ENCODE data around the gene RILP. TPM values are rescaled to one million over a fixed set of nuclear protein-coding genes. Genes with fewer than 3 reads are reported as not detected.

The RILP gene
- total RNA-seq, 4 donors from 2014 or later: 1.5 to 13.3 (median 8.5) TPM

DNA sequence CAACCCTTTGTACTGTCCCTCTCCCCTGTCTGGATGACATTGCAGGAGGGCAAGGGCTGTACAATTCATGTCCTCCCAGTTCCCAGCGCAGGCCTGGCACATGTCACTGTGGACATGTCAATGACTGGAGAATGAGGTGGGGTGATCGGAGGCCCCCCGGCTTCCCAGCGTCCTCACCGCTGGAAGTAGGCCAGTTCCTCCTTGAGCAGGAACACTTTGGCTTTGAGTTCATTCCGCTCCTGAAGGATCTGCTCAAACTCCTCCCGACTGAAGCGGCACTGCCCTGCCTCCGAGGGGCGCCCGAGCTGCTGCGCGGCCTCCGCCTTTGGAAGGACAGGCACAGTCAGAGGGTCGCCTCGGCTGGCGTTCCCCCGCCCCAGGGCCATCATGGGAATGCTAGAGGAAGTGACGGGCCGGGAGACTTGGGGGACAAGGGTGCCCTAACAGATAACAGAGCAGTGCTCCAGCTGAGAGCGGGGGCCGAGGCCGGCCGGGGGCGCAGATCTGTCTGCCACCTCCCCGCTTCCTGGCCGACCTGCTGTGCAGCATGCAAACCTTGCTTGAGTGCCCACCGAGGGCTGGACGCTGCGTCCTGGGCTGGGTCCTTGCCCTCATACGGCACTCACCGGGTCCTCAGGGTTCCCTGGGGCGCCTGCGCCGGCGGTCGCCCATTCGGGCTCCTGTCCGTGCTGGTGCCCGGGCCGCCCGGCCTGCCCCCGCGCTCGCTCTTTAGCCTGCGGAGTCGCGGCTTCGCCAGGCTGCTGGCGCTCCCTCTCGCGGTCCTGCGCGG, 1.3 kb downstream of the RILP start:
- DNase-seq: no peak
- Histone ChIP-seq H3K27me3 (no peaks in the 10 kb centered on the region), H3K4me3 (peak overlapping the region; percentile 46 to 73), H3K9me3 (no peaks in the 10 kb centered on the region), H3K36me3 (no peaks in the 10 kb centered on the region), H3K27ac (peak overlapping the region; percentile 86 to 87), H3K4me1 (peaks cover 0 to 18% of the 10 kb centered on the region in 2 donors)
- intact Hi-C loops (cut with DNase I; ENCODE audit: low total_unique reads): loop anchor here (5.0 kb wide), 1 partner anchor 66 kb away; no protein-coding TSS in a partner anchor
- no peak for TF ChIP-seq POLR2A (IDR thresholded peaks at IDR 0.05)
- TF ChIP-seq, protein P1, sequence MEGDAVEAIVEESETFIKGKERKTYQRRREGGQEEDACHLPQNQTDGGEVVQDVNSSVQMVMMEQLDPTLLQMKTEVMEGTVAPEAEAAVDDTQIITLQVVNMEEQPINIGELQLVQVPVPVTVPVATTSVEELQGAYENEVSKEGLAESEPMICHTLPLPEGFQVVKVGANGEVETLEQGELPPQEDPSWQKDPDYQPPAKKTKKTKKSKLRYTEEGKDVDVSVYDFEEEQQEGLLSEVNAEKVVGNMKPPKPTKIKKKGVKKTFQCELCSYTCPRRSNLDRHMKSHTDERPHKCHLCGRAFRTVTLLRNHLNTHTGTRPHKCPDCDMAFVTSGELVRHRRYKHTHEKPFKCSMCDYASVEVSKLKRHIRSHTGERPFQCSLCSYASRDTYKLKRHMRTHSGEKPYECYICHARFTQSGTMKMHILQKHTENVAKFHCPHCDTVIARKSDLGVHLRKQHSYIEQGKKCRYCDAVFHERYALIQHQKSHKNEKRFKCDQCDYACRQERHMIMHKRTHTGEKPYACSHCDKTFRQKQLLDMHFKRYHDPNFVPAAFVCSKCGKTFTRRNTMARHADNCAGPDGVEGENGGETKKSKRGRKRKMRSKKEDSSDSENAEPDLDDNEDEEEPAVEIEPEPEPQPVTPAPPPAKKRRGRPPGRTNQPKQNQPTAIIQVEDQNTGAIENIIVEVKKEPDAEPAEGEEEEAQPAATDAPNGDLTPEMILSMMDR (IDR thresholded peaks at IDR 0.05): peak in 1 of 4 experiments; percentile 98

- no peaks in the 10 kb centered on the region for H3K9me3 ChIP-seq
- TF ChIP-seq, protein P1 (IDR thresholded peaks at IDR 0.05): no peak
- no peak for TF ChIP-seq POLR2A (IDR thresholded peaks at IDR 0.05)
- peak overlapping the region; percentile 86 to 87 for H3K27ac ChIP-seq
- DNase-seq: no peak
- peaks cover 0 to 20% of the 10 kb centered on the region in 2 donors for H3K4me1 ChIP-seq
- no peaks in the 10 kb centered on the region for H3K36me3 ChIP-seq
- H3K4me3 ChIP-seq: no peak overlapping the region
- intact Hi-C loops (cut with DNase I; ENCODE audit: low total_unique reads): loop anchor here (5.0 kb wide), 1 partner anchor 65 kb away; no protein-coding TSS in a partner anchor
- no peaks in the 10 kb centered on the region for H3K27me3 ChIP-seq
Measured at GRCh38 chr17:1647802-1648171, 1.9 kb downstream of the RILP start.

- Histone ChIP-seq H3K4me3 (no peak overlapping the region), H3K27ac (peak overlapping the region; percentile 56 to 75)
Measured at GRCh38 chr17:1646199-1646875, 3.3 kb downstream of the RILP start.

GRCh38 chr17:1645207-1646171, 4.2 kb downstream of the RILP start, which contains the start of gene SCARF1:
Gene SCARF1, minus strand, starts transcription at chr17:1645732. Its CDS starts 35 bp downstream, at chr17:1645697.
- Histone ChIP-seq H3K4me1 (peaks cover 0 to 20% of the 10 kb centered on the region in 2 donors), H3K27ac (peak within 1 kb of the TSS; percentile 56 to 75), H3K27me3 (no peaks in the 10 kb centered on the region), H3K36me3 (no peaks in the 10 kb centered on the region), H3K4me3 (peak within 1 kb of the TSS; percentile 25 to 28), H3K9me3 (no peaks in the 10 kb centered on the region)
- peak; percentile 19 to 39 for TF ChIP-seq POLR2A (IDR thresholded peaks at IDR 0.05)
- TF ChIP-seq, protein P1 (IDR thresholded peaks at IDR 0.05): no peak
- peak in 1 of 2 donors; percentile 56 for DNase-seq
- intact Hi-C loops (cut with DNase I; ENCODE audit: low total_unique reads): loop anchor here (5.0 kb wide), 1 partner anchor 63 kb away; no protein-coding TSS in a partner anchor

More at GRCh38 chr17:1646199-1646875, 3.3 kb downstream of the RILP start:
- intact Hi-C loops (cut with DNase I; ENCODE audit: low total_unique reads): loop anchor here (5.0 kb wide), 1 partner anchor 64 kb away; no protein-coding TSS in a partner anchor
- H3K36me3 ChIP-seq: no peaks in the 10 kb centered on the region
- peaks cover 0 to 20% of the 10 kb centered on the region in 2 donors for H3K4me1 ChIP-seq
- no peaks in the 10 kb centered on the region for H3K27me3 ChIP-seq
- H3K9me3 ChIP-seq: no peaks in the 10 kb centered on the region
- DNase-seq: no peak
- TF ChIP-seq, protein P1 (IDR thresholded peaks at IDR 0.05): no peak
- TF ChIP-seq POLR2A (IDR thresholded peaks at IDR 0.05): no peak

All from uterus (tissue), 4 donors.